GM12878 (cell line): ENCODE data around the gene ALAS1.

ENCODE experiments used
- ATF2 ChIP-seq: IDR thresholded peaks from 2 replicates; pipeline ENCODE4 v1.6.1; 2012; ENCODE audit warnings: low read length, inconsistent platforms
- BACH1 ChIP-seq: fragments of 450-650 bp; IDR thresholded peaks from 2 replicates; pipeline ENCODE4 v1.6.1; 2017; ENCODE audit warnings: mild to moderate bottlenecking, borderline replicate concordance
- CTCF ChIP-seq, 3 experiments: IDR thresholded peaks in 2 of 3; conservative IDR thresholded peaks in 1 of 3; 2 replicates each; pipeline ENCODE4 v1.5.1; 2011; ENCODE audit warnings: low read depth in 3 of 3, low read length in 3 of 3, mild to moderate bottlenecking in 3 of 3, control low read depth in 2 of 3, moderate library complexity in 2 of 3, inconsistent platforms in 1 of 3, mixed read lengths in 1 of 3; ENCODE audit not compliant: control insufficient read depth in 2 of 3, insufficient read depth in 1 of 3; ENCODE audit errors: extremely low read depth in 1 of 3
- FOXM1 ChIP-seq: IDR thresholded peaks from 2 replicates; pipeline ENCODE4 v1.6.1; 2012; ENCODE audit warnings: low read depth, mild to moderate bottlenecking, inconsistent platforms, low read length, moderate library complexity
- HDAC2 ChIP-seq: fragments of 200-600 bp; sonication (generic); IDR thresholded peaks from 2 replicates; pipeline ENCODE4 v1.6.1; 2017
- IRF5 ChIP-seq: fragments of 450-650 bp; IDR thresholded peaks from 2 replicates; pipeline ENCODE4 v1.6.1; 2017; ENCODE audit warnings: borderline replicate concordance
- JUND ChIP-seq: IDR thresholded peaks from 2 replicates; pipeline ENCODE4 v1.6.1; 2012; ENCODE audit warnings: low read depth, mild to moderate bottlenecking, low read length, improper control_type of control experiment, moderate library complexity
- MAX ChIP-seq: IDR thresholded peaks from 2 replicates; pipeline ENCODE4 v1.6.1; 2012; ENCODE audit warnings: low read depth, low read length, improper control_type of control experiment
- SP1 ChIP-seq: IDR thresholded peaks from one replicate; pipeline ENCODE4 v1.6.1; 2011; ENCODE audit warnings: low read depth, low read length

- no peak for TF ChIP-seq HDAC2
- no peak for TF ChIP-seq CTCF (IDR thresholded peaks at IDR 0.05 in 2 of 3, conservative IDR thresholded peaks at IDR 0.05 in 1 of 3; ENCODE audit: control insufficient read depth in 2 of 3, extremely low read depth in 1 of 3, insufficient read depth in 1 of 3, low read depth in 3 of 3, low read length in 3 of 3)
- no peak for TF ChIP-seq BACH1
- TF ChIP-seq IRF5, result no peak
- no peak for TF ChIP-seq MAX
- no peak for TF ChIP-seq FOXM1
- no peak for TF ChIP-seq JUND
- no peak for TF ChIP-seq ATF2
- TF ChIP-seq SP1, result no peak
Measured at GRCh38 chr3:52221141-52221562, 23.2 kb downstream of the ALAS1 start.
